ENCODE data around the gene IL26. TPM values are rescaled to one million over a fixed set of nuclear protein-coding genes. Genes with fewer than 3 reads are reported as not detected.

Gene IL26
- total RNA-seq, 5 donors from 2014 or later (not counting 1 experiment from before 2014, with no cell fraction given): 0.39 TPM; not detected in 4

DNA sequence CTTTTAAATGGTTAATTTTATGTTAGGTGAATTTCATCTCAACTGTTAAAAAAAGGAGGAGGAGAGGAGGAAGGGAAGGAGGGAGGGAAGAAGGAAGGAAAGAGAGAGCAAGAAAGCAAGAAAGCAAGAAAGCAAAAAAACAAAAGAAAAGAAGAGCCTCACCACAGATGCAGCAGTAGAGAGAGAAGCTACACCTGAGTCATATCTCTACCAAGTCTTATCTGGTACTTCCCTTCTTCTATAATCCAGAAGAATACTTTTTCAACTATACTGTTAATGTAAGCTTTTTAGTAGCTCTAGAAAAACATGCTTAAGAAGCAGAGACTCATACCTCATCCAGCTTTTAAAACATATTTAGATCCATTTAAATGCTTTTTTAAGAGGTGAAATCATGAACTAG, 5.6 kb upstream of the IL26 start:
- ATAC-seq (replicated peaks in 1 of 4): no peak
- peaks cover 12 to 19% (median 19%) of the 10 kb centered on the region in 3 donors for H3K4me1 Mint-ChIP-seq
- H3K9me3 ChIP-seq: no peaks in the 10 kb centered on the region
- H3K27ac Mint-ChIP-seq: no peak overlapping the region
- no peak for DNase-seq
- no peaks in the 10 kb centered on the region for H3K27me3 Mint-ChIP-seq
- no peaks in the 10 kb centered on the region for H3K27me3 ChIP-seq (replicated peaks in 1 of 2; ENCODE audit: control insufficient read depth in 2 of 2, extremely low read depth in 1 of 2, insufficient read depth in 2 of 2, low read length in 1 of 2)
- CTCF ChIA-PET: interaction anchor here (1.3 to 2.0 kb wide), 4 partner anchors 8 to 191 kb away, joined by 3 to 12 read pairs (median 8); no protein-coding TSS in a partner anchor
- H3K36me3 ChIP-seq (ENCODE audit: control insufficient read depth in 2 of 2, extremely low read depth in 1 of 2, insufficient read depth in 1 of 2, low read length in 1 of 2): no peaks in the 10 kb centered on the region
- no peak overlapping the region for H3K4me3 Mint-ChIP-seq
- H3K4me3 ChIP-seq (ENCODE audit: control insufficient read depth in 1 of 2, extremely low read depth in 1 of 2, low read length in 1 of 2): no peak overlapping the region
- POLR2A ChIA-PET: no interaction called here
- H3K27ac ChIP-seq (ENCODE audit: low read length): no peak overlapping the region
- H3K36me3 Mint-ChIP-seq: no peaks in the 10 kb centered on the region
- peaks cover 2 to 4% of the 10 kb centered on the region in 2 experiments for H3K4me1 ChIP-seq (ENCODE audit: control insufficient read depth in 1 of 2, extremely low read depth in 1 of 2, insufficient read depth in 2 of 2, low read length in 2 of 2)
- no peaks in the 10 kb centered on the region for H3K9me3 Mint-ChIP-seq

DNA sequence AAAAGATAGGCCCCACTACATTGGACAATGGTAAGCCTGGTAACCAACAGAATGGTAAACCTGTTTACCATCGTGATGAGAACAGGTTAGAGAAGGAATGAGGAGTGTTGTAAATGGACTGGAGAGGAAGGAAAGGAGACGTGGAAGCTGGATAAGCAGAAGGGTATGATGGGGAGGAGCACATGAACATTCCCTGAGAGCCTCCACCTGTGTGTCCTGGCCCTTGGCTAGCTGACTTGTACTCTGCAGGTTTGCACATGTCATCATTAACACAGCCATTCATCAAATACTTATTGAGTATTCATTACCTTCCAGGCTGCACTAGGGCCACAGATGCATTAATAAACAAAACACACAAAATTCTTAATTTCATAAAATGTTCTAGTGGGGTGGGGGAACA, 4.3 kb upstream of the IL26 start:
- Histone ChIP-seq H3K9me3 (no peaks in the 10 kb centered on the region), H3K27me3 (replicated peaks in 1 of 2; ENCODE audit: control insufficient read depth in 2 of 2, extremely low read depth in 1 of 2, insufficient read depth in 2 of 2, low read length in 1 of 2) (no peaks in the 10 kb centered on the region), H3K36me3 (ENCODE audit: control insufficient read depth in 2 of 2, extremely low read depth in 1 of 2, insufficient read depth in 1 of 2, low read length in 1 of 2) (no peaks in the 10 kb centered on the region), H3K27ac (ENCODE audit: low read length) (no peak overlapping the region), H3K4me1 (ENCODE audit: control insufficient read depth in 1 of 2, extremely low read depth in 1 of 2, insufficient read depth in 2 of 2, low read length in 2 of 2) (no peaks in the 10 kb centered on the region), H3K4me3 (ENCODE audit: control insufficient read depth in 1 of 2, extremely low read depth in 1 of 2, low read length in 1 of 2) (no peak overlapping the region)
- Mint-ChIP-seq H3K27ac (no peak overlapping the region), H3K4me3 (no peak overlapping the region), H3K36me3 (no peaks in the 10 kb centered on the region), H3K4me1 (peaks cover 3 to 16% (median 10%) of the 10 kb centered on the region in 3 donors), H3K27me3 (no peaks in the 10 kb centered on the region), H3K9me3 (no peaks in the 10 kb centered on the region)
- no peak for DNase-seq
- WGBS (ENCODE audit: insufficient coverage): 100% methylated on average over 1 of the region's 2 CpGs
- ATAC-seq (replicated peaks in 1 of 4): no peak
- ChIA-PET CTCF (no interaction called here), POLR2A (no interaction called here)

DNA sequence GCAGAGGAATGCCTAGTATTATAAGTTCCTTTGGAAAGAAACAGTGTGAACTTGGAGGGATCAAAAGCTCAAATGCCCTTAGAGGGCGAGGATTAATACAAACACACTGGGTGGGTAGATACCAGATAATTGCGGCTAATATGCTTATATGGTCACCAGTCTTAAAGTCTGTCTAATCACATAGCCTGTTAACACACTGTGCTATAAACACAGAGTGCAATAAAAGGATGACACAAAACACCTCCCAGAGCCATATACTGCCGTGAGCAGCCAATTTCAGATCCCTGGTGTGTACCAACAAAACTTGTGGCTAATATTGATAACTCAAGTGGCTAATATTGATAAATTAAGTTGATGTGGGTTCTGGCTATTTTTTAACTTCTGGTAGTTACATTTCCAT, 1.7 kb upstream of the IL26 start:
- ChIA-PET CTCF (no interaction called here), POLR2A (no interaction called here)
- H3K27ac Mint-ChIP-seq: no peak overlapping the region
- peaks cover 0 to 4% of the 10 kb centered on the region in 2 experiments for H3K4me1 ChIP-seq (ENCODE audit: control insufficient read depth in 1 of 2, extremely low read depth in 1 of 2, insufficient read depth in 2 of 2, low read length in 2 of 2)
- no peak overlapping the region for H3K4me3 Mint-ChIP-seq
- no peak for DNase-seq
- H3K27ac ChIP-seq (ENCODE audit: low read length): no peak overlapping the region
- peaks cover 0 to 3% of the 10 kb centered on the region in 2 donors for H3K27me3 Mint-ChIP-seq
- no peak overlapping the region for H3K4me3 ChIP-seq (ENCODE audit: control insufficient read depth in 1 of 2, extremely low read depth in 1 of 2, low read length in 1 of 2)
- H3K36me3 Mint-ChIP-seq: no peaks in the 10 kb centered on the region
- no peaks in the 10 kb centered on the region for H3K36me3 ChIP-seq (ENCODE audit: control insufficient read depth in 2 of 2, extremely low read depth in 1 of 2, insufficient read depth in 1 of 2, low read length in 1 of 2)
- no peaks in the 10 kb centered on the region for H3K27me3 ChIP-seq (replicated peaks in 1 of 2; ENCODE audit: control insufficient read depth in 2 of 2, extremely low read depth in 1 of 2, insufficient read depth in 2 of 2, low read length in 1 of 2)
- peaks cover 7 to 17% (median 8%) of the 10 kb centered on the region in 3 donors for H3K4me1 Mint-ChIP-seq
- WGBS (ENCODE audit: insufficient coverage): no CpG with 5 or more reads among the region's 3 CpGs
- no peak for ATAC-seq (replicated peaks in 1 of 4)
- H3K9me3 Mint-ChIP-seq: no peaks in the 10 kb centered on the region
- H3K9me3 ChIP-seq: no peaks in the 10 kb centered on the region

DNA sequence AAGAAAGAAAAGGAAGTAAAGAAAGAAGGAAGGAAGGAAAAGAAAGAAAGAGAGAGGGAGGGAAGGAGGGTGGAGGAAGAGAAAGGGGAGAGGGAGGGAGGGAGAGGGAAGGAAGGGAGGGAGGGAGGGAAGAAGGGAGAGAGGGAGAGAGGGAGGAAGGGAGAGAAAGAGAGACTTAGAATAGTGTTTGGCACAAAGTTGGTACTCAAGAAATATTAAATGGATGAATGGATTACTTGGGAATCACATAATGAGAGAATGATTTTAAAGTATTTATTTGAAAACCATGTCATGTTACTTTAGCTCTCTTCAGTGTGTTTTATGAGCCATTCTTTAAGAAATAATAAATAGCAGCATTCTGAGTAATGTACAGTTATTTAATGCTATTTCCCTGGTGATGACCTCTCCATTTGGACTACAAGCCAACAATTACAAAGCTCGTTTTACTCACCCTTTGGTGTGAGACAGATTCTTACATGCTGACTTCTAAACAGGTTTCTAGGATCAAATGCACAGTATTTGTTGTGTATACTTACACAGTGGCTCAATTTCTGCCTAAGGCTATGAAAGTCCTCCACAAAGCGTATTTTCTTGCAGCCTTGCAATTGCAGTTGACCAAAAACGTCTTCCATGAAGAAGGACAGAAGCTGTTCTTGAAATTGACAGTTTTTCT, 861 bp downstream of the IL26 start:
- Histone ChIP-seq H3K9me3 (no peaks in the 10 kb centered on the region), H3K36me3 (ENCODE audit: control insufficient read depth in 2 of 2, extremely low read depth in 1 of 2, insufficient read depth in 1 of 2, low read length in 1 of 2) (no peaks in the 10 kb centered on the region), H3K4me3 (ENCODE audit: control insufficient read depth in 1 of 2, extremely low read depth in 1 of 2, low read length in 1 of 2) (no peak overlapping the region), H3K4me1 (ENCODE audit: control insufficient read depth in 1 of 2, extremely low read depth in 1 of 2, insufficient read depth in 2 of 2, low read length in 2 of 2) (peaks cover 0 to 4% of the 10 kb centered on the region in 2 experiments), H3K27me3 (replicated peaks in 1 of 2; ENCODE audit: control insufficient read depth in 2 of 2, extremely low read depth in 1 of 2, insufficient read depth in 2 of 2, low read length in 1 of 2) (no peaks in the 10 kb centered on the region), H3K27ac (ENCODE audit: low read length) (no peak overlapping the region)
- no peak for DNase-seq
- 100% methylated on average over 1 of the region's 3 CpGs for WGBS (ENCODE audit: insufficient coverage)
- ChIA-PET POLR2A (no interaction called here), CTCF (interaction anchor here (0.6 to 4.4 kb wide), 9 partner anchors 10 to 405 kb away, joined by 3 to 69 read pairs (median 7); no protein-coding TSS in a partner anchor)
- Mint-ChIP-seq H3K9me3 (no peaks in the 10 kb centered on the region), H3K4me1 (peaks cover 7 to 17% (median 8%) of the 10 kb centered on the region in 3 donors), H3K36me3 (no peaks in the 10 kb centered on the region), H3K27me3 (peaks cover 0 to 3% of the 10 kb centered on the region in 2 donors), H3K4me3 (no peak overlapping the region), H3K27ac (peak overlapping the region in 1 of 2 donors; percentile 39)
- ATAC-seq (replicated peaks in 1 of 4): no peak

DNA sequence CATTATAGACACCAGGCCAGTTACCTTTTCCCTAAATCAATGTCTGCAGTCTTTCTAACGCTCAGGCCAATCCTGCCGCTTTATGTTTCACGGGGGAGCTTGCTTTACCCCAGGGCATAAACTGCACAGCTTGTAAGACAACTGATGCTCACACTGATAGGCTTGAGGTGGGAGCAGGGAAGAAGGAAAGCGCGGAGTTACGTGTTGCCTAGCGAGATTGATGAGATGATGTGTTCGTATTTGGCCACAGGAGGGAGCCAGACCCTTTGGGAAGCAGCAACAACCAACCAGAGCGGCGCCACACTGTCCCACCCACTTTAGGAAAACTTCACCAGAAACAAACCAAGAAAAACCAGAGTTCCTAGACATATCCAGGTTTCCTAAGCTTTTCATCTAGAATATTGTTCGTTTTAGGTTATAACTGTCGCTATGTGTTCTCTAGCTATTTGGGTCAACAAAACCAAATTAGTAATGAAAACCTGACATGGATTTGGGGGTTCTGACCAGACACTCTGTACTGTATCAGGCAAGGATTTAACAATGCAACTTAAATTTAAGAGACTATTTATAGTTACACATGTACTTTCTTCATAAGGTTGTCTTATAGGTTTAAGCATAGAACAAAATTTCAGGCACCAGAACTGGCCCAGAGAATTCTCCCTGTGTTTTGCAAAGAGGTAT, 2.4 kb downstream of the IL26 start:
- peak; percentile 19 to 90 (median 60) for DNase-seq
- Mint-ChIP-seq H3K4me3 (peak overlapping the region; percentile 32 to 60 (median 50)), H3K36me3 (no peaks in the 10 kb centered on the region), H3K27ac (peak overlapping the region in 1 of 2 donors; percentile 77), H3K9me3 (no peaks in the 10 kb centered on the region), H3K27me3 (peaks cover 0 to 6% of the 10 kb centered on the region in 2 donors), H3K4me1 (peaks cover 7 to 17% (median 8%) of the 10 kb centered on the region in 3 donors)
- WGBS (ENCODE audit: insufficient coverage): 5% methylated on average over 6 of the region's 12 CpGs
- no peaks in the 10 kb centered on the region for H3K9me3 ChIP-seq
- peaks cover 0 to 4% of the 10 kb centered on the region in 2 experiments for H3K4me1 ChIP-seq (ENCODE audit: control insufficient read depth in 1 of 2, extremely low read depth in 1 of 2, insufficient read depth in 2 of 2, low read length in 2 of 2)
- peak; percentile 95 to 99 (median 95) for ATAC-seq (replicated peaks in 1 of 4)
- ChIA-PET CTCF (interaction anchor here (0.5 to 4.4 kb wide), 38 partner anchors 9 to 1881 kb away, joined by 3 to 69 read pairs (median 4); no protein-coding TSS in a partner anchor), POLR2A (interaction anchor here (0.5 to 0.7 kb wide), 4 partner anchors 118 to 1108 kb away, joined by 3 to 4 read pairs (median 4); no protein-coding TSS in a partner anchor)
- no peaks in the 10 kb centered on the region for H3K27me3 ChIP-seq (replicated peaks in 1 of 2; ENCODE audit: control insufficient read depth in 2 of 2, extremely low read depth in 1 of 2, insufficient read depth in 2 of 2, low read length in 1 of 2)
- H3K36me3 ChIP-seq (ENCODE audit: control insufficient read depth in 2 of 2, extremely low read depth in 1 of 2, insufficient read depth in 1 of 2, low read length in 1 of 2): no peaks in the 10 kb centered on the region
- H3K27ac ChIP-seq (ENCODE audit: low read length): no peak overlapping the region
- H3K4me3 ChIP-seq (ENCODE audit: control insufficient read depth in 1 of 2, extremely low read depth in 1 of 2, low read length in 1 of 2): no peak overlapping the region

DNA sequence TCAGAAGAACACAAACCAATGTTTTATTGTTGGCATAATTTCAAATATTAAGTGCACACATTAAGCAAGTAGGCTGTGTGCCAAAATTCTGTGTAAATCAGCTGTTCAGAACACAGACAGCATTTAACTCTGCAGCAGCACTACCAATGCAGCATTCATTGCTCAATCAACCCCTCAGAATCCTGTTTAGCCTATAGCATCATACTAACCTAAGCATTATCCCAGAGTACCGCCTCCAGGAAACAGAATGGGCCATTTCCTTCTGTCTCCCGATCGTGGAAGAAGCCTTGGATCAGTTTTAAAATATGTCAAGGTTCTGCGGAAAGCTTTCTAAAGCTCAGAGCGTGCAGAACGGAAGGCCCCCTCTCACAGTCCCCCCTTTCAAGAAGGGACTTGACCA, 3.3 kb downstream of the IL26 start:
- 88% methylated on average over 6 of the region's 6 CpGs for WGBS (ENCODE audit: insufficient coverage)
- Mint-ChIP-seq H3K9me3 (no peaks in the 10 kb centered on the region), H3K36me3 (no peaks in the 10 kb centered on the region), H3K27ac (no peak overlapping the region), H3K27me3 (peaks cover 4 to 6% of the 10 kb centered on the region in 2 donors), H3K4me3 (no peak overlapping the region), H3K4me1 (peaks cover 7 to 17% (median 8%) of the 10 kb centered on the region in 3 donors)
- ATAC-seq (replicated peaks in 1 of 4) (no peak), DNase-seq (no peak)
- Histone ChIP-seq H3K4me1 (ENCODE audit: control insufficient read depth in 1 of 2, extremely low read depth in 1 of 2, insufficient read depth in 2 of 2, low read length in 2 of 2) (peaks cover 0 to 4% of the 10 kb centered on the region in 2 experiments), H3K9me3 (no peaks in the 10 kb centered on the region), H3K27ac (ENCODE audit: low read length) (no peak overlapping the region), H3K4me3 (ENCODE audit: control insufficient read depth in 1 of 2, extremely low read depth in 1 of 2, low read length in 1 of 2) (no peak overlapping the region), H3K27me3 (replicated peaks in 1 of 2; ENCODE audit: control insufficient read depth in 2 of 2, extremely low read depth in 1 of 2, insufficient read depth in 2 of 2, low read length in 1 of 2) (no peaks in the 10 kb centered on the region), H3K36me3 (ENCODE audit: control insufficient read depth in 2 of 2, extremely low read depth in 1 of 2, insufficient read depth in 1 of 2, low read length in 1 of 2) (no peaks in the 10 kb centered on the region)
- CTCF ChIA-PET: interaction anchor here (0.5 to 4.4 kb wide), 29 partner anchors 10 to 614 kb away, joined by 3 to 69 read pairs (median 4); partner anchors contain the start of gene MDM1 (in 1 of the 2)
- POLR2A ChIA-PET: interaction anchor here in 1 of 2 donors (0.5 to 0.6 kb wide), 2 partner anchors 182 to 490 kb away, joined by 4 read pairs; no protein-coding TSS in a partner anchor

All from T-cell (primary cell).